CD4-positive, alpha-beta T cell treated with Interleukin-17A for 1 hour (primary cell): ENCODE data around the gene HMCN1.
"Not testable (repeated sequence)": the region's sequence is repeated elsewhere in the genome, so short reads cannot be mapped to it uniquely, and the experiment has no call there.

Source experiments
- DNase-seq: peaks from one replicate; pipeline ENCODE4 v3.0.0-alpha.2; 2020

The HMCN1 gene

GRCh38 chr1:185860311-185860710, 126.1 kb downstream of the HMCN1 start:
- DNase-seq, result no peak

DNA sequence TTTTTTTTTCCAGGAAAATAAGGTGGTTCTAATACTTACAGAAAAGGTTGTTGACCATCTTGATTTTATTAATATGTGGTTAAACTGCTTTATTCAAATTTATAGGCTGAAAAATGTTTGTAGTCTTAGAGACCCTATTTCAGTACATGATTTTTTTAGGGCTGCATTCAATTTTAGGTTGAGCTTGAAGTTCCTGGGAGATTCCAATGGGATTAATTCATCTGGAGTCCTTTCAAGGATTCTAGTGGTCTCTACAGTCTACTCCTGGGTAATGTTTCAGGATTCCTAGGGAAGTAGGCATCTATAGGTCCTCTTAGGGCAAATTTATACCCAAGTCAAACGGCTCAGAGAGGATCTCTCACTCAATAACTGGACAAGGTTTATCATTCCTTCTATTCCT, 126.7 kb downstream of the HMCN1 start:
- no peak for DNase-seq

DNA sequence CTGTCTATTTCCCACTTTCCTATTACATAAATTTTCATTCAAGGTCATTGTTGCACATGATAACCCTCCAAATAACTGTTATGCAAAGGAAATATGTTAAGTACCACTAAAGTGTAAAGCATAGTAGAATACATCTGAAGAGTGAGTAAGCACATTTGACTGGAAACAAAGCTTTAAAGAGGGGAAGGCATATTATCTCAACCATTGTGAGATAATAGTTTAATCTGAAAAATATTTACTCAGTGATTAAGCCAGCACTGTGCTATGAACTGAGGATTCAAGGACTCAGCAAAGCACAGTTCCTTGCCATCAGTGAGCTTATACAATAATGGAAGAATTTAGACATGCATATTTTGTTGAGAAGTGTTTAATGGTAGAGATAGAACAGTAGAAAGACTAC, 127.4 kb downstream of the HMCN1 start:
- DNase-seq, result no peak

DNA sequence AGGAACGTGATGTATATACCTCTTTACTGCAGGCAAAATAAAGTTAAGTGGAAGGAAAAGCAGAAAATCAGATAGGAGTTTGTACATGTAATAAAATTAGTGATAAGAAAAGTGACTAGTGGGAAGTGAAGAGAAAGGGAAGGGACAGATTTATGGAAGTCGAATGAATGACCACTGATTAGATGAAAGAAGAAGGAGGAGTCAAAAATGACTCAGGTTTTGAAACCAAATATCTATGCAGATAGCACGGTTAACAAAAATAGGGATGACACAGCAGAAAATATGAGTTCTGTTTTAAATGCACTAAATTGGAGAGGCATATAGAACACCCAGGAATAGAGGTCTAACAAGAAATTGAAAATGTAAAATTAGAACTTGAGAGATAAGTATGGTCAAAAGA, 128.0 kb downstream of the HMCN1 start:
- DNase-seq, result no peak

GRCh38 chr1:185864331-185864730, 130.1 kb downstream of the HMCN1 start:
- no peak for DNase-seq

- no peak for DNase-seq
Measured at GRCh38 chr1:185864889-185865517, 130.8 kb downstream of the HMCN1 start.

- no peak for DNase-seq
Measured at GRCh38 chr1:185869590-185869989, 135.4 kb downstream of the HMCN1 start.

DNA sequence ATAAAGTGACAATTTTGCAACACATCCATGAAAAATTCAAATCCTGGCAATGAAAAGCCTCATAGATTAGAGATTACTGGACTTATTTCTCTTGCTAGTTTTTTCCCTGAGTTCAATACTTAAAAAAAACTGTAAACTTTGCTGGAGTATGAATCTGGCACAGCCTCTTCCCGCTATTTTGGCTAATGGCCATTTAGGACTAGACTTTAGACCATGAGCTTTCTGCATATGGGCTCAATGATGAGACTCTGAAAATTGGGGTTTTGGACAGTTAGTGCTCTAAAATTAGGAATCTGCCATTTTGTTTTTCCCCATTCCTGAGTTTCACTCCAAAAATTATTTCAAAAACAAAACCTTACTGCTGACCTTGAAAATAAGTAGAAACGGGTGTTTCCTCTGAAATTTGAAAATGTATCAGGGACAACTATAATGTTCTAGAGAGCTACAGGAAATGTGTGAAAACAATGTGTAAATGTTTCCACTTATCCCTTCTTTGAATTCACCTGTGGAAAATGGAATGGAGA, 137.5 kb downstream of the HMCN1 start:
- no peak for DNase-seq

- DNase-seq, result no peak
Measured at GRCh38 chr1:185874246-185874645, 140.1 kb downstream of the HMCN1 start.

GRCh38 chr1:185880330-185880729, 146.1 kb downstream of the HMCN1 start:
- no peak for DNase-seq

DNA sequence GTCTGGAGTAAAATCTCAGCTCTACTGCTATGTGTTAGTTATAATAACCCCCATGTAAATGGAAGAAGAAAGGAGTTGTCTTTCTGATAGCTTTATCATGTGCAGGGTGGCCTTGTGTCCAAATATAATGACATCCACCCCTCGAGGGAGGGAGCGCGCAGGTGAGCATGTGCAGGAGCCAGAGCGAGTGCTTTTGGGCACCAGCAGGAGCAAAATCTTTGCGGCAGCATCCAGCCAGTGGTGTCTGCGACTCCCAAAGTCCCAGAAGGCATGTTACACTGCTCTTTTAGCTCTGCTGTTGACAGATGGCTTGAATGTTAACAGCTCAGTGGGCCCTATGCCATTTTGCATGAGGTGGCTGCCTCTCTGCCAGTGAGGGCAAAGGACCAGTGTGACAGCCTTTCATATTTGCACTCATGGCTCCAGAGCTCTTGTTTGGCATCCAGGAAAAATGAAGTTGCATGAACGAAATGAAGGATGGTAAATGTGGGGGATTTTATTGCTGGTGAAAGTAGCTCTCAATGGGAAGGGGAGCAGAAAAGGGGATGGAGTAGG, 146.7 kb downstream of the HMCN1 start:
- DNase-seq, result no peak

- DNase-seq, result no peak
Measured at GRCh38 chr1:185886046-185886445, 151.9 kb downstream of the HMCN1 start.

GRCh38 chr1:185886671-185887070, 152.5 kb downstream of the HMCN1 start:
- no peak for DNase-seq

DNA sequence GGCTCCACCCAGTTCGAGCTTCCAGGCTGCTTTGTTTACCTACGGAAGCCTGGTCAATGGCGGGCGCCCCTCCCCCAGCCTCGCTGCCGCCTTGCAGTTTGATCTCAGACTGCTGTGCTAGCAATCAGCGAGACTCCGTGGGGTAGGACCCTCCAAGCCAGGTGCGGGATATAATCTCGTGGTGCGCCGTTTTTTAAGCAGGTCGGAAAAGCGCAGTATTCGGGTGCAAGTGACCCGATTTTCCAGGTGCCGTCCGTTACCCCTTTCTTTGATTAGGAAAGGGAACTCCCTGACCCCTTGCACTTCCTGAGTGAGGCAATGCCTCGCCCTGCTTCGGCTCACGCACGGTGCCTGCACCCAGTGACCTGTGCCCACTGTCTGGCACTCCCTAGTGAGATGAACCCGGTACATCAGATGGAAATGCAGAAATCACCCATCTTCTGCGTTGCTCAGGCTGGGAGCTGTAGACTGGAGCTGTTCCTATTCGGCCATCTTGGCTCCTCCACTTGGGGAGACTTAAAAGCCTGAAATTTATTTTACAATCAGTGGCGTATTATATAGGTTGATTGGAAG, 158.7 kb downstream of the HMCN1 start:
- not testable (repeated sequence) for DNase-seq

DNA sequence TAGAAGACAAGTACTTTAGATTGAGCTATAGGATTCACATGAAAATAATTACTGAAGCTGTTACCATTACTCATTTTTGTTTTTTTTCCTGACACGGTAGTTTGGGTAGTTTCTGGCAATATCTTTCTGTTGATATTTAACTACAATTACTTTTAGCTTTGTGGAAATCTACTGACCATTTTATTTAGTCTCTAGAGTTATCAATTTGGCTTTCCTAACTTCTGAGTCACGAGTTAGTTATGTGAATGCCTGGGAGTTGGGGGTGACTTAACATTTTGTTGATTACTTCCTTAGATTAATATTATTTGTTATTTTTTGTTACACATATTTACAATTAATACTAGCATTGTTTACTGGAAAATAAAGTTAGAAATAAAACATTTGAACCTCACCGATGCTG, 160.6 kb downstream of the HMCN1 start:
- DNase-seq, result no peak

GRCh38 chr1:185895208-185895900, 161.2 kb downstream of the HMCN1 start:
- DNase-seq, result no peak

- DNase-seq, result no peak
Measured at GRCh38 chr1:185896863-185897262, 162.7 kb downstream of the HMCN1 start.

- no peak for DNase-seq
Measured at GRCh38 chr1:185906186-185906585, 172.0 kb downstream of the HMCN1 start.

- DNase-seq, result no peak
Measured at GRCh38 chr1:185907246-185907645, 173.1 kb downstream of the HMCN1 start.

DNA sequence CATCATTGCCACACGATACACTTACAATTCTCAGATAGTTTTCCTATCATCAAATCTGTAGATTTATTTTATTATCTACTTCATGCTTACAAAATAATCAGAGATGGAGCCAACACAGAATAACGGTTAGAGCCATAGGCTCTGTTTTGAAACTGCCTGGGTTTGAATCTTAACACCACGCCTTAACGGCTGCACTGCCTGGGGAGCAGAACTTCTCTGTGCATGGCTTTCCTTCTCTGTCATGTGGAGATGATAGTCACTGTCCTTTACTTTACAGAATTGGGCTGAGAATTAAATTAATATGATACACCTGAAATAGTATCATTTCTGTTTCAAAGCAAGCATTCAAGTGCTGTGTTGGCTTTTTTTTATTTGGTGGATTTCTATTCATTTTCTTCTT, 177.8 kb downstream of the HMCN1 start:
- no peak for DNase-seq

DNA sequence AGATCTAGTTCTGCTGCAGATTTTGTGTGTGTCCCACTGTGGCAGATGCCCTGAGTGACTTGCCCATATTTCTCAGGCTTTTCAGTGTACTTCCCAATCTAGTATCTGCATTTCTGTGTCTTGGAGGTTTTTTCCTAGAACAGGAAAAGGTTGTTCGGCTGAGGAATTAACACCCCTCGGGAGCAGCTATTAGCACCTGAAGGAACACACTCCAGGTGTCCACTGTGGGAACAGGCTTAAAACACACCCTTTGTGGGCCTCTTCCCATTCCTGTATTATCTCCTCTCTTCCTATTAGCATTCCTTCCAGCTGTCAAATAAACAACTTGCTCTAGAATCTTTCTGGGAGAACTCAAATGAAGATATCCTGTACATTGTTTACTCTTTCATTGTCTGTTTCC, 178.3 kb downstream of the HMCN1 start:
- no peak for DNase-seq

DNA sequence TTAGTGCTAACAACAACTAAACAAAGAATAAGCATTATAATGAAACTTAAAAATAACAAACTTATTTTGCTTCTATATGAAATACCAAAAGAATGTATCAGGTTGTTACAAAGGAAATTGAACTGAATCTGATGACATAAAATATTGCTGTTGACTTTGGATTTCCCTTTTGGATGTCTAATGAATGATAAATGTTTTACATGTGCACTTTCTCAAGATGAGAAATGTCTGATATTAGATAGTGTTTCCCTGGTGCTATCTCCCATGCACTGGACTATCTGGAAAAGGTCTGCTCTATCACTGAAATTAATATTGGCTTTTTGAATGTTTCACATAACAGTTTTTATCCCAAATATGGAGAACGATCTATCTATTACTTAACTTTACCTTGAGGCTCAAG, 179.9 kb downstream of the HMCN1 start:
- no peak for DNase-seq

DNA sequence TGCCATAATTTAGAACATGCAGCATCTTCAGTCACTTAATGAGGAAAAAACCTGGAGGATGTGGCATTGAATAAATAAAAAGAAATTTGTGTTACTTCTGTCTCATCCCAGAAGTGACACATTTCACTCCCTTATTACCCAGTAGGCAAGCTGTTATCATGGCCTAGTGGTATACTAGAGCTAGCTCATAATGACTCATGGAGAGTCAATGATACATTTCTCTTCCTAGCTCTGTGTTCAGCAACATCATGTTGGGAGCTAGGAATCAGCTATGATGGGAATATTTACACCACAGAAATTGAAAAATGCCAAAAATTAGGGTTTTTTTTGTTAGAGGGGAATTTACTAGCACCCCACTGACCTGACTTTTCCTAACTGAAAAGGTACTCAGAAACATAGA, 182.7 kb downstream of the HMCN1 start:
- DNase-seq, result no peak

- DNase-seq, result no peak
Measured at GRCh38 chr1:185917646-185918045, 183.5 kb downstream of the HMCN1 start.
